NCI-H2196 treated with DMSO at 0.1 percent for 48 hours (cell line): ENCODE measurements around the gene ATXN7L3B.
"Not testable (repeated sequence)": the region's sequence is repeated elsewhere in the genome, so short reads cannot be mapped to it uniquely, and the experiment has no call there.

Source experiments
- DNase-seq: peaks from one replicate; lab custom pipeline; 2025; ENCODE audit not compliant: unreplicated experiment; lab: John Stamatoyannopoulos, UW

Gene ATXN7L3B

GRCh38 chr12:74537707-74538385, at the start of gene ATXN7L3B:
Gene ATXN7L3B (plus strand): TSS chr12:74537835. CDS start chr12:74538113, 278 bp downstream.
- peak; percentile 89 for DNase-seq

- no peak for DNase-seq
Measured at GRCh38 chr12:74488134-74488533, 49.5 kb upstream of the ATXN7L3B start.

DNA sequence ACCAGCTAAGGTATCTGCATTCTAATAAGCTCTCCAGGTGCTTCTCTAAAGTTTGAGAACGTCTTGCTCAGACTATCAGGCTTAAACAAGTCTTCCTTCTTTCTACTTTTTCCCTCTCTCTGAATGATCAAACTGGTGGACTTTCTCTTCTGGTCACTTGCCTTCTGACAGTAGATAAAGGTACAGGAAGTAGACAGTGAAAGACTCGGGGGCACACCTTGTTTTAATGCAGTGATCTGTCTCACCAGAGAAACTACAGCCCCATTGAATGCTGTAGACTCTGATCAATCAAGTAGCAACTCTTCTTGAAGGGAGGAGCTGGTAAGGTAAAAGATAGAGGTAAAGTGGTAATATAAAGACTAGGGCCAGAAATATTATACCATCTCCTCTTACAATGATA, 48.1 kb upstream of the ATXN7L3B start:
- DNase-seq: no peak

DNA sequence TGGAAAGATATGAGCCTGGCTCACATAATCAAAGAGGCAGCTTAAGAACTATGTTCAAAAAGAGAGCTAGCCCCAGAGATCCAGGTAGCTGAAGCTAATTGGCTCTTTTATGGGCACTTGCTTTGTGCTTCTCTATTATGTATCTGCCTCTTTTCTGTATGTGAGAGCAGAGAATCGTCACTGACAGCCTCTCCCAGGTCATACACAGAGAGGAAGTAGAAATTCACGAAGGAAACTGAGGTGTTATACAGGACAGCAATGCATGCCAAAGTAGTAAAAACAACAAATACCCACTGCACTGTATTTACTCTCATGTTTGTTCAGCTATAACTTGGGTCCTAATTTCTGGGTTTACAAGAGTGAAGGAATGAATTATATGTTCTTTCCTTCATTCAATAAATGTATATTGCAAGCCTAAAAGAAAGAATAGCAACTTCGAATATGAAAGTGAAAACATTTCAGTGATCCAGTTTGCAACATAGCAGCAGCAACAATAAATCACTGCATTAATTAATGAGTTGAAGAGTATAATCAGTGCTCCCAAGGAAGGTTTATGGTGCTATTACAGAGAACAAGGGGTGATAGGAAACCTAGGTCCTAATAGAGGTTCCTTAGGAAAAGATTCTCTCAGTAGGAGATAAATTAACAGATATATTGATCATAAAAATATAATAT, 47.1 kb upstream of the ATXN7L3B start:
- no peak for DNase-seq

GRCh38 chr12:74491374-74491773, 46.3 kb upstream of the ATXN7L3B start:
- DNase-seq: no peak

GRCh38 chr12:74499192-74499591, 38.4 kb upstream of the ATXN7L3B start:
- DNase-seq: no peak

- DNase-seq: not testable (repeated sequence)
Measured at GRCh38 chr12:74508873-74509657, 28.6 kb upstream of the ATXN7L3B start.

DNA sequence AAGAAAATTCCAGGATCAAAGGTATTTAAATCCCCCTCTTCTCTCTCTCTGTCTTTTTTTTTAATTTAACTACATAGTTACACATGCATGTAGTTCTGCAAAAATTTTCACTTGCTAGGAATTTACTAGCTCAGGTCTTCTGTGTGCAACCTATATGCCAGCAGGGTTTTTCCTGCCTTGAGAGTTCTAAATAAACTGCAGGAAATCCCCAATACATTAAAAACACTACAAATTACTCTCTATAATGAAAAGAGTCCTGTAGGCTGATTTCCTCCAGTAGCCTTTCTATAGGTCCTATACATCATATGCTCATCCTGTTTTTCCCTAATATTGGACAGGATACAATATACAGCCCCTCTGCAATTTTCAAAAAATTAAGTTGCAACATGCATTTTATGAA, 27.7 kb upstream of the ATXN7L3B start:
- DNase-seq: no peak

DNA sequence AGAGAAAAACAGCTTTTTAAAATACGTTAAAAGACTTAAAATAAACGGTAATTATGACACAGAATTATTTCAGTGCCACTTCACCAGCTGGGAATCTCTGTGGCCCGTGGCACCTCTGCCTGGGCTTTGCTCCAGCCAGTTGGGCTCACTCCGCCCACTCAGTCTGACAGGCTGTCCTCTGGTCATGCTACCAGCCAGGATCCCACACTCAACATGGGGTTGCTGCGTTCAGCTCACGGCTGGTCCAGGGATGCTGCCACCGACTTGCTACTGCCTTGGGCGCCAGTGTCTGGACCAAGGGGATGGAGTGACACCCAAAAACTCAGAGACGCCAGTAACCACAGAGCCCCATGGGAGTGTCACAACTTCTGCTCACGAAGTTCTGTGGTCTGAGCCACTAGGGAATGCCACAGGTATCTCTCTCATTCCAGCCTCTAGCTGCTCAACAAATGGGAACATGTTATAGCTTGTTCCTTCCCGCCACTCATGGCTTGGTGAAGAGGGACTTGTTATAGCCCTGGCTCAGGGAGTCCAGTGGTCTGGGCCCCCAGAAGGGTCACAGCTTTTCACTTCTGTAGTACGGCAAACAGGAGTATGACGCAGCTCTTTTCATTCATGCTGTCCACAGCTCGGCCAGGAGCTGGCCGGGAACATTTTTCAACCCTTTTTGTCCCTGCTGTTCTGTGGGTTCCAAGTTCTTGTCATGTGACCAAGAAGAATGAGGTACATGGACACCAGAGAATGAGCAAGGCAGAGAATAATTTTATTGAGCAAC, 23.4 kb upstream of the ATXN7L3B start:
- DNase-seq: no peak

GRCh38 chr12:74515849-74516248, 21.8 kb upstream of the ATXN7L3B start:
- DNase-seq: no peak

DNA sequence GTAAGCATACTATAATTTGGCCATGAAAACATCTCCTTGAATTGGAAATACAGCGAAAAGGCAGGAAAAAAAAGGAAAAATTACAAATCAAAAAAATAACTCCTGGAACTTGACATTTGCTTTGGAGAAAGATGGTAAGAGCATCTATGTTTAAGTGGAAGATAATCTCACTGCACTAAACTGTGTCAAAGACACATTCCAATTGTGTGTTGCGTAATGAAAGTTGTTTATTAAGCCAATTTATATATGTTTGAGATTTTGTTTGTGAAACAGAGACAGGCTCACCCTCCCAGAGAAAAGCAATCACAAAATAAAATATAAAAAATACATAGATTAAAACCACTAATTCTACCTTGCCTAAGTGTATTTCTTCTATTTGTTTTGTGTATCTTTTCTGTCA, 11.1 kb upstream of the ATXN7L3B start:
- DNase-seq: no peak

- DNase-seq: no peak
Measured at GRCh38 chr12:74527491-74527890, 10.1 kb upstream of the ATXN7L3B start.

- no peak for DNase-seq
Measured at GRCh38 chr12:74530676-74531075, 7.0 kb upstream of the ATXN7L3B start.

- no peak for DNase-seq
Measured at GRCh38 chr12:74535536-74535935, 2.1 kb upstream of the ATXN7L3B start.

DNA sequence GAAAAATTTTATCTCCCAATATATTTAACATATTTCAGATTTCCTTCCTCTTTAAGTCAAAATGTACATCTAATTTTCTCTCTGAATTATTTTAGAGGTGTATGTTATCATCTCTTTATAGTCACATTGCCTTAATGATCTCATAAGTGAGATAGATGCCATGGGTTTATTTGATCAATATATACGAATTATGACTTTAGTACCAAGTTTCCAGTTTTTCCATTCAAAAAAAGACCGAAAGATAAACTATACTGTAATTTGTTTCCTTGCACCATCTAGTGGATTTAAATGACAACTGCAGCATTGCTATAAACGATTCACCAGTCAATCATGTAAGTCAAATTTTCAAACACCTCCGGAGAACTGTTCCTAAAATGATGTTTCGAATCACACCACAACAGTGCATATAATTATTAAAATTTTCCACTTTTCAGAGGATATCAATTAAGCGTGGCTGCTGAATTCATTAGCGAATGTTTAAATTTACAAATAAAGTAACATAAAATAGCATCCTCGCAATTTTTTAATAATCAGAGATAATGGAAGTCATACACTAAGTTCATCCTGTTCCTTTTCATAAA, 419 bp upstream of the ATXN7L3B start:
- peak; percentile 47 for DNase-seq

DNA sequence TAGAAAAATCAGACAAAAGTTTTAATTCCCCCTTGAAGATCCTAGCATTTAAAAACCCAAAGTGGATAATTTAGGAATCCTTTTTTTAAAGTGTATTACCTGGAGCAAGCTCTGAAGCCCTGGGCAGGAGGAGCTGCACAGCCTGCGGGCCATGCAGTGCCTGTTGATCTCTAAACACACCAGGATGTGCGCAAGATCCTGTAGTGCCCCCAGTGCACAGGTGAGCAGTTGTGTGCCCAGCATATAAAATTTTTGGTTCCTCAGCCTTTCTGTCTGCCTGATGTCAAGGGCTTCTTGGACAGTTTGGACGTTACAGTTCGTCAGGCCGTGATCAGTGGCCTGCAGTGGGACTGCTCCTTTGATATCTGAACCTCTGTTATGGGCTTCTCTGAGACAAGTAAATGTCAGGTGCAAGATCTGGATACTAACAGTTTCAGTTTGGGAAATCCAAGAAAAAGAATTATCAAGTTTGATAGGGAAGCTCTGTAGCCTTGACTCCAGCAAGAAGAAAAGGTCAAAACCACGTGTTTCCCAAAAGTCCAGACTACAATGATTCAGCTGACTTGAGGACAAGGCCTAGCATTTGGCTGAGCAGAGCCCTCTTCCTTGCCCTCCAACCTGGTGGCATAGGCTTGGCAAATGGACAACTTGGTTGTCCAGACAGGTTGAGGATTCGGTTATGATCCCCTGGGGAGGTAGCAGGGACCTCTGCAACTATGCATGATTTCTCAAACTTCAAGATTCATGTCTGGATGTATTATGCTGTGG, 1.0 kb downstream of the ATXN7L3B start:
- no peak for DNase-seq

- DNase-seq: no peak
Measured at GRCh38 chr12:74539261-74539660, 1.6 kb downstream of the ATXN7L3B start.

DNA sequence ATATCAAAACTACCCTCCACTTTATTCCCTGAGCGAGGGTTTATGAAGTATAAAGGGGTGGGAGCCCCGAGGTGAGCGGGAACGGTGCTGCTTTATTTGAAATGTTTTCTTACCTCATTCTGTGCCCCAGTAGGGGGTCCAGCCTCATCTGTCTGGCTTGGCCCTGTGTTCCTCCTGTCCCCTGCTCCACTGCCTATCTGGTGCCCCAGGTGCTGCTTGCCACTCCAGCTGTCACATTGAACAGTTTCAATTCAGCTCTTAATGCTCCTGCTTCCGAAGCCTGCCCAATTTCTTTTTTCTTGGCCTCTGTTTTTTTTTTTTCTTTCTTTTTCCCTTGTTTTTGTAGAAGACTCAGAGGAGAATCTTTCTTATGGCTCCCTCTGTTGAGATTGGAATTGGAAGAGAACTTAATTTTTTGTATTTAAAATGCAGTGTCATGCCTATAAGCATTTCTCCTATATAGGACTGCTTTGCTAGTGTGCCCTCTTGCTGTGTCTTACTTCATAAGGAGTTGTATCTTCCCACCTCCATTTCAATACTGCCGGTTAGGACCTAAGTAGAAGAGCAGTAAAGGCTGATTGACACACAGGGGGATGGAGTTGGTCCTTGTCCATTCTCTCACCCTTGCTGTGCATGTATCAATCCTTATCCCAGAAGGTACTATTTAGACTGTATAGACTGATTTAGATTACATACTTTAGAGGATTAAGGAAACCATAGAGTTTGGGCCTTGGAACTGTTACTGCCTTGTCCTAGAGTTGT, 2.3 kb downstream of the ATXN7L3B start:
- no peak for DNase-seq

- no peak for DNase-seq
Measured at GRCh38 chr12:74541074-74541473, 3.4 kb downstream of the ATXN7L3B start.
